GM19438 (cell line): Measurements from ENCODE around the gene SMC1B.
"Not testable (repeated sequence)": the region's sequence is repeated elsewhere in the genome, so short reads cannot be mapped to it uniquely, and the experiment has no call there.

Source experiments
- ATAC-seq: cut with Tn5 transposase; IDR thresholded peaks from one replicate; pipeline ENCODE4 v1.9.1; 2021; ENCODE audit warnings: low read depth; ENCODE audit not compliant: unreplicated experiment

The SMC1B gene, protein sequence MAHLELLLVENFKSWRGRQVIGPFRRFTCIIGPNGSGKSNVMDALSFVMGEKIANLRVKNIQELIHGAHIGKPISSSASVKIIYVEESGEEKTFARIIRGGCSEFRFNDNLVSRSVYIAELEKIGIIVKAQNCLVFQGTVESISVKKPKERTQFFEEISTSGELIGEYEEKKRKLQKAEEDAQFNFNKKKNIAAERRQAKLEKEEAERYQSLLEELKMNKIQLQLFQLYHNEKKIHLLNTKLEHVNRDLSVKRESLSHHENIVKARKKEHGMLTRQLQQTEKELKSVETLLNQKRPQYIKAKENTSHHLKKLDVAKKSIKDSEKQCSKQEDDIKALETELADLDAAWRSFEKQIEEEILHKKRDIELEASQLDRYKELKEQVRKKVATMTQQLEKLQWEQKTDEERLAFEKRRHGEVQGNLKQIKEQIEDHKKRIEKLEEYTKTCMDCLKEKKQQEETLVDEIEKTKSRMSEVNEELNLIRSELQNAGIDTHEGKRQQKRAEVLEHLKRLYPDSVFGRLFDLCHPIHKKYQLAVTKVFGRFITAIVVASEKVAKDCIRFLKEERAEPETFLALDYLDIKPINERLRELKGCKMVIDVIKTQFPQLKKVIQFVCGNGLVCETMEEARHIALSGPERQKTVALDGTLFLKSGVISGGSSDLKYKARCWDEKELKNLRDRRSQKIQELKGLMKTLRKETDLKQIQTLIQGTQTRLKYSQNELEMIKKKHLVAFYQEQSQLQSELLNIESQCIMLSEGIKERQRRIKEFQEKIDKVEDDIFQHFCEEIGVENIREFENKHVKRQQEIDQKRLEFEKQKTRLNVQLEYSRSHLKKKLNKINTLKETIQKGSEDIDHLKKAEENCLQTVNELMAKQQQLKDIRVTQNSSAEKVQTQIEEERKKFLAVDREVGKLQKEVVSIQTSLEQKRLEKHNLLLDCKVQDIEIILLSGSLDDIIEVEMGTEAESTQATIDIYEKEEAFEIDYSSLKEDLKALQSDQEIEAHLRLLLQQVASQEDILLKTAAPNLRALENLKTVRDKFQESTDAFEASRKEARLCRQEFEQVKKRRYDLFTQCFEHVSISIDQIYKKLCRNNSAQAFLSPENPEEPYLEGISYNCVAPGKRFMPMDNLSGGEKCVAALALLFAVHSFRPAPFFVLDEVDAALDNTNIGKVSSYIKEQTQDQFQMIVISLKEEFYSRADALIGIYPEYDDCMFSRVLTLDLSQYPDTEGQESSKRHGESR

DNA sequence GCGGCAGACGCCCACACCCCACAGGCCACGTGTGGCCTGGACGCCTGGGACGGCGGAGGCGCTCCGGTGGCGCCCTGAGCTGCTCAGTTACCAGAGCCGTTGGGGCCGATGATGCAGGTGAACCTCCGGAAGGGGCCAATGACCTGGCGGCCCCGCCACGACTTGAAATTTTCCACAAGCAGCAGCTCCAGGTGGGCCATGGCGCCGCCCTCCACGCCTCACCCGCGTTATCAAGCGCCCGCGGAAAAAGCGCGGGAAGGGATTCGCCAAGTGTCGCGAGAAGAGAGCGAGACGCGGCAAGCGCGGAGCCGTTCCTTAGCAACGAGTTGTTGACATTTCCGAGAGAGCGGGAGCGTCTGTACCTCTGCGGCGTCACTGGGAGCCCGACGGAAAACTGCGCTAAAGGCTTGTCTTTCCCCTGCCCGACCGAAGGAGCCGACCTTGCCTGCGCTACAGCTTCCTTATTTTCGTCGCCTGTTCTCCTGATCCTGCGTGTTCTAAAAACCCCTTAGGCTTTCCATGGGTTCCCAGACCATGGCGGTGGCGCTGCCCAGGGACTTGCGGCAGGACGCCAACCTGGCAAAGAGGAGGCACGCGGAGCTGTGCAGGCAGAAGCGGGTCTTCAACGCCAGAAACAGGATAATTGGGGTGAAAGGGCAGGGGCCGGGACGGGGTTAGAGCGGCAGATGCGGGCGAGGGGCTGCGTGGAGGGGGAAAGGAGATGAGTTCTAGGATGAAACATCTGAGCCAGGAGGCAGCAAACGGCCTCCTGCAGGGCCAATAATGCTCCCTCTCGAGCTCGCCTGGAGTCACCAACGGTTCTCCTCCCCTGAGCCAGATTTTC, at the start of gene SMC1B, which contains the start of gene RIBC2:
Gene SMC1B (minus strand): TSS at position 232 of the 844 bp plus-strand sequence. CDS start 32 bp downstream, at position 200.
Gene RIBC2 (plus strand): TSS at position 326 of the 844 bp plus-strand sequence. CDS start 194 bp downstream, at position 520.
- ATAC-seq, result no peak

- ATAC-seq, result no peak
These were observed 48.7 kb upstream of the SMC1B start for GRCh38 chr22:45462034-45462655.

- ATAC-seq, result no peak
These were observed 47.1 kb upstream of the SMC1B start for GRCh38 chr22:45460288-45461109.

DNA sequence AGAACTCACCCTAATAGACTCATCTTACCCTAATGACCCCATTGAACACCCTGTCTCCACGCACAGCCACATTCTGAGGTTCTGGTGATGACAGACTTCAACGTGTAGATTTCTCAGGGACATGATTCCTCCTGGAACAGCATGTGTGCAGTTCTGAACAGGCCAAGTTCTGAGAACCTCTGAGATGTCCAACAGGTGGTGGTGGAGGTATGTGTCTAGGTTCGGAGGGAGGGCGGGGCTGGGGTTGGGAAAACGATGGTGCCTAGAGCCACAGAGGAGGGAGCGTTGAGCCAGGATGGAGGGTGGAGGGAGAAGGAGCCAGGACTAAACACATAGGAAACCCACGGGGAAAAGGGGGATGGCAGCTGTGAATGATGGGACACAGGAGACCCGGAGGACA, 45.8 kb upstream of the SMC1B start:
- no peak for ATAC-seq

GRCh38 chr22:45458532-45458931, 45.1 kb upstream of the SMC1B start:
- ATAC-seq, result no peak

DNA sequence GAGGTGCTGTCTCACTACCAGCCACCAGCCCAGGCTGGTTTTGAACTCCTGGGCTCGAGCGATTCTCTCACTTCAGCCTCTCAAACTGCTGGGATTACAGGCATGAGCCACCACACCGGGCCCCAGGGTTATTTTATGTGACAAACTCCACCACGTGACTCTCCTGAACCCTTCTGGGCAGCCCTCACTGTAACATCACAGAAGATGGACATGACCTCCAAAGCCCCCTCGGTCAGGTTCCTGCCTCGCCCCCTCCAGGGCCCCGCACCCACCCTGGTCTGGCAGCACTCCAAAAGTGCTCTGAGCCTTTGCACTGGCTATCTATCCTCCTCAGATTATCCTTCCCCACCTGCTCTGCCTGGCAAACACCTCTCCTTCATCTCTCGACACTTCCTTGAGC, 43.4 kb upstream of the SMC1B start:
- ATAC-seq, result no peak

GRCh38 chr22:45455621-45456020, 42.2 kb upstream of the SMC1B start:
- ATAC-seq, result no peak

DNA sequence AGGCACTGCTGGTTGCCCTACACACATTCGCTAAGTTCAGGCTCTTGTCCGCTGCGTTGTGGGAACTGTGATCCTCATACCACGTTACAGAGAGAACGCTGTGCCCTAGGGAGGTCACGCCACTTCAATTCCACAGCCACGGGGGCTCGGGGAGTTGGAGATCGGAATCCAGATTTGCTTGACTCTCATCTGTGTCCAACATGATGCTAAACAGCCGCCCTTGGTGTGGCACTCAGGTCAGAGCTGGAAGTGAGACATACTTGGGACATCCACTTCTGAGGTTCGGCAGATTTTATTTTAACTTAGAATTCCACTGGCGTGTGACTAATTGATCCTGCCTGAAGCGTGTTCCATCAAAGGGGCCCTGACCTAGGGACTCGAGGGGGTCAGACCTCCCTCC, 41.8 kb upstream of the SMC1B start:
- no peak for ATAC-seq

GRCh38 chr22:45454275-45454674, 40.9 kb upstream of the SMC1B start:
- ATAC-seq, result no peak

DNA sequence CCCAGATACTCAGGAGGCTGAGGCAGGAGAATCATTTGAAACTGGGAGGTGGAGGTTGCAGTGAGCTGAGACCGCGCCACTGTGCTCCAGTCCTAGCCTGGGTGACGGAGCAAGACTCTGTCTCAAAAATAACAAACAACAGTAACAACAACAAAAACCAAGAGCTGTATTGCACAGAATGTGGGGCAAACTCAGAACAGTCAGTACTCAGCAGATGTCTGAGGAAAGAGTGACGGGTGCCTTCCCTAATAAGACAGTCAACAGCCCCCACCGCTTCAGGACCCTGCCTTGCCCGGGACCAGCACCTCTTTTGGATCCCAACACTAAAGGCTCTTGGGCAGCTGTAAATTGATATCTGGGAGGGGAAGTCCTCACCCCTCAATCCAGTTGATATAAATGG, 40.4 kb upstream of the SMC1B start:
- no peak for ATAC-seq

DNA sequence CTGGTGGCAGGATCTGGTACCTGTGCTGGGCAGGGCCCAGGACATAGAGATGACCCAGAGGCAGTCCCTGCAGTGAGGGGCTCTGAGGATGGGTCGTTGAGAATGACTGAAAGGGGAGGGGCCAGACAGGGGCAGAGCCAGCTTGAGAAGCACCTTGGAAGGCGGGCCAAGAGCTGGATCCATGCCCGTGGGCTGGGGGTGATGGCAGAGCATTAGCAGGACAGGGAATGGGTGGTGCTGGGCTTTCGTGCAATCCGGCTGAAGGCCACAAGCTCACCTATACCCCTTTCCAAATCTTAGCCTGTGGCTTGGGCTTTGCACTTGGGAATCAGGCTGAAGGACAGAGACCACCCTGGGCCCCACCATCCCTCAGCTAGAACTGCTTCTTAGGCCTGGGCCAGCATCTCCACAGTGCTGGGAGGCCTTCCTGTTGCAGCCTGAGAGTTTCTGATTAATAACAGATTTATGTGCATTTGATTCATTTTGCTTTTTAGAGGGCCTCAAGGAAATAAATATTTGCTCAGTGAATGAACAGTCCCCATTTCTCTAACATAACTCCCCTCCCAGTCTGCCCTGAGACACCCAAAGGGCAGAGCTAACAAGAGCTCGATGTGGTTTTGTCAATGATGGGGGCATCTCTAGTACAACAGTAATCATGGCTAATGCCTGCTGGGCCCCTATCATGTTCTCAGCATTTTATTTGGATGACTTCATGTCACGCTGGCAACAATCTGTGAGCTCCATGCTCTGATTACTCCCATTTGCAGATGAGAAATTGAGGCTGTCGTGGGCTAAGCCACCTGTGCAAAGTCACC, 39.4 kb upstream of the SMC1B start:
- ATAC-seq, result no peak

DNA sequence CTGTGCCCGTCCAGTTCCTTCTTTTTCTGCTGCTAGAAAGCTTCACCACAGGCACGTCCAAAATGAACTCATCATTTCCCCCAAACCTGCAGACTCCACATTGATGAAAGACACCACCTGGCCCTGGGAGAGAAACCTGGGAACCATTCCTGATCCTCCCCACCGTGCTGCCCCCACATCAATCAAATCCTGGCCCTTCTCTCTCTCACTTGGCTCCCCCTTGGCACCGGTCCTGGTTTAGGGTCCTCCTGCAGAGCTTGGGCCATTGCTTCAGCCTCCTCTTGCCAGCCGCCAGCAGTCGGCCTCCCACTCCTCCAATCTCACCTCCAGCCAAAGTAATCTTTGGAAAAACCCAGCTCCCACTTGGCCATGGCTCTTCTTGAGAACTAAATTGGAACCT, 38.6 kb upstream of the SMC1B start:
- no peak for ATAC-seq

DNA sequence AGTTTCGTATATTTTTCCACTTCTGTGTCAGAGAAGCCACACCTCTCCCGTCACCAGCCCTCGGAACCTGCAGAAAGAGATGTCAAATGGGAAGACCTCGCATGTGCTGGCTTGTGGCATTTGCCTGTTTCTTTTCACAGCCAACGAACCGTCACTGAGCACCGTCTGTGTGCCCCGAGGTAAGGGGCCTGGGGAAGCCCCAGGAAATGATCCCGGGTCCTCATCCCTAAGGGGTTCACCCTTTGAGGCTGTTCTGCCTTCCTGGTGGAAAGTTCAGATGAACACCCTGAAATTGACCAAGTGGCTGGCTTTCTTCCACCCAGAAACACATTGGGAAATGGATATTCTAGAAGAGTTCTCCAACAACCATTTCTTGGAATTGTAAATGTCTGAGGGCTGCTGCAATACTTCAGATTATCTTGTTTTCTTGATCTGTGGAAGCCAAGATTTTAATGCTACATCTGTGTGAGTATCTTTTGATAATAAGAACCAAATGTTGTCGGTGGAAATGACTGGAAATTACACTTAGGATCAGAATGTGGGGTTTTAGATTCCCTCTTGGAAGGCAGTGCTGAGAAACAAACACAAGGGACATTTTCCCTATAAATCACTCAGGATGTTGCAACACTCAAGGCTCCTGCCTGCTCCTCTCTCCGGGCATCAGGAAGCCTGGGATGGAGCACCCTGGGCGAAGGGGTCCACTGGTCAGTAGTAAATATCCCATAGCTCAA, 37.7 kb upstream of the SMC1B start:
- no peak for ATAC-seq

- no peak for ATAC-seq
These were observed 36.8 kb upstream of the SMC1B start for GRCh38 chr22:45450101-45450785.

DNA sequence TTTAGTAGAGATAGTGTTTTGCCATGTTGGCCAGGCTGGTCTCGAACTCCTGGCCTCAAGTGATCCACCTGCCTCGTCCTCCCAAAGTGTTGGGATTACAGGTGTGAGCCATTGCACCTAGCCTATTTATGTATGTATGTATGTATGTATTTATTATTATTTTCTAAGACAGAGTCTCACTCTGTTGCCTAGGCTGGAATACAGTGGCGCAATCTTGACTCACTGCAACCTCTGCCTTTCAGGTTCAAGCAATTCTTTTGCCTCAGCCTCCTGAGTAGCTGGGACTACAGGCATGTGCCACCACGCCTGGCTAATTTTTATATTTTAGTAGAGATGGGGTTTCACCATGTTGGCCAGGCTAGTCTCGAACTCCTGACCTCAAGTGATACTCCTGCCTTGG, 36.0 kb upstream of the SMC1B start:
- ATAC-seq, result not testable (repeated sequence)

- ATAC-seq, result no peak
These were observed 35.0 kb upstream of the SMC1B start for GRCh38 chr22:45448431-45448830.

- not testable (repeated sequence) for ATAC-seq
These were observed 34.2 kb upstream of the SMC1B start for GRCh38 chr22:45447596-45447995.
